Measurements from ENCODE around the gene TMEM107. TPM values are rescaled to one million over a fixed set of nuclear protein-coding genes. Genes with fewer than 3 reads are reported as not detected.

Gene TMEM107
- total RNA-seq, 1 experiment from 2014 or later, result 30.1 TPM

- TF ChIP-seq SRF (IDR thresholded peaks at IDR 0.05; ENCODE audit: low read depth), result peak; percentile 67; the same call in 1 of the 2 replicates
- no peak for TF ChIP-seq CEBPB (IDR thresholded peaks at IDR 0.05; ENCODE audit: low read depth)
- H3K9ac ChIP-seq (ENCODE audit: low read length), result peak overlapping the region; percentile 96
- DNase-seq (ENCODE audit: low read depth, low spot score) (no peak), ATAC-seq (no peak)
- ChIA-PET RAD21 (ENCODE audit: low non-redundant PET in 1 of 2, low total read pairs in 2 of 2, uncharacterized antibody in 2 of 2, unreplicated experiment in 2 of 2) (no interaction called here), POLR2A (interaction anchor here (0.7 to 5.2 kb wide), 14 partner anchors 8 to 225 kb away, joined by 4 to 57 read pairs (median 8); partner anchors contain the start of genes BORCS6, CTC1, NDEL1 and SLC25A35), CTCF (interaction anchor here (1.2 to 1.6 kb wide), 2 partner anchors 91 to 131 kb away, joined by 3 to 5 read pairs; no protein-coding TSS in a partner anchor)
- H3K27ac ChIP-seq (ENCODE audit: low read depth, low read length), result peak overlapping the region; percentile 92
- no TSS peak for BruUV-seq (replicated peaks)
- H4K20me1 ChIP-seq (ENCODE audit: insufficient read depth), result peaks cover 3% of the 10 kb centered on the region; the same call in 1 of the 2 replicates
- H3K9me3 ChIP-seq (ENCODE audit: control insufficient read depth in 1 of 2, insufficient read depth in 1 of 2, low read depth in 1 of 2, low read length in 2 of 2), result no peaks in the 10 kb centered on the region
- H3K4me2 ChIP-seq (ENCODE audit: low read length), result peak overlapping the region; percentile 82
- H3K4me3 ChIP-seq (replicated peaks in 1 of 2; ENCODE audit: low read depth in 1 of 2, low read length in 2 of 2), result peak overlapping the region; percentile 78 to 95
- peaks cover 11 to 22% of the 10 kb centered on the region in 2 experiments; a peak in 3 of 4 replicates for H3K36me3 ChIP-seq (ENCODE audit: control insufficient read depth in 1 of 2, insufficient read depth in 2 of 2, low read length in 2 of 2)
- intact Hi-C loops (cut with micrococcal nuclease), result no loop called here
- H3K4me1 ChIP-seq (ENCODE audit: control insufficient read depth in 1 of 2, insufficient read depth in 2 of 2, low read length in 2 of 2), result peaks cover 25 to 58% of the 10 kb centered on the region in 2 experiments; a peak in 3 of 4 replicates
- H3K27me3 ChIP-seq (ENCODE audit: insufficient read depth, low read length), result no peaks in the 10 kb centered on the region
- H2AFZ ChIP-seq (ENCODE audit: low read depth, low read length, poor library complexity, severe bottlenecking), result peak overlapping the region; percentile 59
- no peaks in the 10 kb centered on the region for H3K9me2 ChIP-seq (ENCODE audit: insufficient read depth)
- H3K79me2 ChIP-seq (ENCODE audit: insufficient read depth, low read length), result peaks cover 43% of the 10 kb centered on the region
Measured at GRCh38 chr17:8210761-8211458, 34.7 kb upstream of the TMEM107 start.

GRCh38 chr17:8209907-8210760 is 34.0 kb upstream of the TMEM107 start, which contains the start of gene AURKB:
TSS of gene AURKB (minus strand) at chr17:8210575. CDS start at chr17:8210224, 351 bp downstream.
- peak; percentile 77 for ATAC-seq
- H3K4me1 ChIP-seq (ENCODE audit: control insufficient read depth in 1 of 2, insufficient read depth in 2 of 2, low read length in 2 of 2), result peaks cover 25 to 53% of the 10 kb centered on the region in 2 experiments; a peak in 3 of 4 replicates
- H3K27me3 ChIP-seq (ENCODE audit: insufficient read depth, low read length), result no peaks in the 10 kb centered on the region
- H3K9ac ChIP-seq (ENCODE audit: low read length), result peak within 1 kb of the TSS; percentile 96
- ChIA-PET POLR2A (interaction anchor here (0.7 to 5.2 kb wide), 14 partner anchors 9 to 226 kb away, joined by 4 to 57 read pairs (median 8); partner anchors contain the start of genes BORCS6, CTC1, NDEL1 and SLC25A35), CTCF (interaction anchor here (1.0 to 1.6 kb wide), 3 partner anchors 24 to 130 kb away, joined by 3 to 5 read pairs (median 3); no protein-coding TSS in a partner anchor), RAD21 (ENCODE audit: low non-redundant PET in 1 of 2, low total read pairs in 2 of 2, uncharacterized antibody in 2 of 2, unreplicated experiment in 2 of 2) (no interaction called here)
- H3K27ac ChIP-seq (ENCODE audit: low read depth, low read length), result peak within 1 kb of the TSS; percentile 92
- peak within 1 kb of the TSS; percentile 82 for H3K4me2 ChIP-seq (ENCODE audit: low read length)
- BruUV-seq (replicated peaks), result TSS peak; percentile 90
- DNase-seq (ENCODE audit: low read depth, low spot score), result peak; percentile 92
- no peaks in the 10 kb centered on the region for H3K9me3 ChIP-seq (ENCODE audit: control insufficient read depth in 1 of 2, insufficient read depth in 1 of 2, low read depth in 1 of 2, low read length in 2 of 2)
- H4K20me1 ChIP-seq (ENCODE audit: insufficient read depth), result peaks cover 3% of the 10 kb centered on the region; the same call in 1 of the 2 replicates
- peak within 1 kb of the TSS; percentile 59 for H2AFZ ChIP-seq (ENCODE audit: low read depth, low read length, poor library complexity, severe bottlenecking)
- intact Hi-C loops (cut with micrococcal nuclease), result no loop called here
- no peaks in the 10 kb centered on the region for H3K9me2 ChIP-seq (ENCODE audit: insufficient read depth)
- H3K4me3 ChIP-seq (replicated peaks in 1 of 2; ENCODE audit: low read depth in 1 of 2, low read length in 2 of 2), result peak within 1 kb of the TSS; percentile 78 to 95
- peaks cover 46% of the 10 kb centered on the region for H3K79me2 ChIP-seq (ENCODE audit: insufficient read depth, low read length)
- H3K36me3 ChIP-seq (ENCODE audit: control insufficient read depth in 1 of 2, insufficient read depth in 2 of 2, low read length in 2 of 2), result peaks cover 14 to 27% of the 10 kb centered on the region in 2 experiments; a peak in 3 of 4 replicates
- no peak; the same call in 1 of the 2 replicates for TF ChIP-seq SRF (IDR thresholded peaks at IDR 0.05; ENCODE audit: low read depth)
- peak; percentile 97 for TF ChIP-seq MAX (IDR thresholded peaks at IDR 0.05)
- TF ChIP-seq ELF1 (IDR thresholded peaks at IDR 0.05; ENCODE audit: borderline replicate concordance, low read depth), result no peak
- TF ChIP-seq ZBTB33 (IDR thresholded peaks at IDR 0.05; ENCODE audit: extremely low read depth, insufficient replicate concordance, low read length), result no peak
- no peak for TF ChIP-seq CBX3 (IDR thresholded peaks at IDR 0.05; ENCODE audit: low read depth)
- TF ChIP-seq EGR1 (IDR thresholded peaks at IDR 0.05; ENCODE audit: low read depth), result peak; percentile 74
- no peak for TF ChIP-seq EZH2phosphoT487 (IDR thresholded peaks at IDR 0.05; ENCODE audit: borderline replicate concordance)
- TF ChIP-seq SIN3A (IDR thresholded peaks at IDR 0.05; ENCODE audit: low read depth), result peak; percentile 96
- no peak for TF ChIP-seq RAD21 (IDR thresholded peaks at IDR 0.05; ENCODE audit: low read depth)
- TF ChIP-seq FOSL1 (IDR thresholded peaks at IDR 0.05; ENCODE audit: low read depth), result no peak
- no peak for TF ChIP-seq ATF3 (IDR thresholded peaks at IDR 0.05)
- peak; percentile 92 for TF ChIP-seq POLR2A (IDR thresholded peaks at IDR 0.05; ENCODE audit: borderline replicate concordance, extremely low read depth, insufficient read depth, insufficient read length)
- no peak for TF ChIP-seq JUND (IDR thresholded peaks at IDR 0.05)
- no peak for TF ChIP-seq YY1 (IDR thresholded peaks at IDR 0.05; ENCODE audit: extremely low read depth, insufficient replicate concordance, low read depth, low read length)
- TF ChIP-seq SP1 (IDR thresholded peaks at IDR 0.05; ENCODE audit: low read depth), result peak; percentile 70
- TF ChIP-seq ZFX (IDR thresholded peaks at IDR 0.05), result peak; percentile 75; the same call in 1 of the 2 replicates
